Uterus (tissue), 4 donors: Measurements from ENCODE around the gene ZDHHC1. TPM values are rescaled to one million over a fixed set of nuclear protein-coding genes. Genes with fewer than 3 reads are reported as not detected.

ENCODE experiments used
- DNase-seq, 2 donors: peaks; one replicate each; pipeline ENCODE4 v3.0.0-alpha.2; 2019 to 2020
- H3K27ac ChIP-seq, 2 donors: fragments of 200-600 bp; sonication (generic); 1 replicate in 1 of 2; 2 replicates in 1 of 2; pipeline ENCODE4 v1.5.1; 2016 to 2018
- H3K27me3 ChIP-seq, 2 donors: fragments of 200-600 bp; sonication (generic); one replicate each; pipeline ENCODE4 v1.5.1; 2018 to 2019; ENCODE audit warnings: control low read depth in 1 of 2
- H3K36me3 ChIP-seq, 2 donors: fragments of 200-600 bp; sonication (generic); one replicate each; pipeline ENCODE4 v1.5.1; 2019; ENCODE audit warnings: control low read depth in 1 of 2
- H3K4me1 ChIP-seq, 2 donors: fragments of 200-600 bp; sonication (generic); one replicate each; pipeline ENCODE4 v1.5.1; 2018 to 2019; ENCODE audit warnings: control low read depth in 1 of 2
- H3K4me3 ChIP-seq, 2 donors: fragments of 200-600 bp; sonication (generic); 1 replicate in 1 of 2; 2 replicates in 1 of 2; pipeline ENCODE4 v1.5.1; 2018 to 2019; ENCODE audit warnings: mild to moderate bottlenecking in 1 of 2
- H3K9me3 ChIP-seq, 2 donors: fragments of 200-600 bp; sonication (generic); one replicate each; pipeline ENCODE4 v1.5.1; 2019; ENCODE audit warnings: control low read depth in 1 of 2
- POLR2A ChIP-seq, 2 donors: fragments of 450-650 bp; IDR thresholded peaks; one replicate each; pipeline ENCODE4 v1.6.1; 2016; ENCODE audit warnings: antibody characterized with exemption in 2 of 2, mild to moderate bottlenecking in 1 of 2, moderate library complexity in 1 of 2
- intact Hi-C: fragments of 100-400 bp; cut with DNase I; formaldehyde crosslinking; loops from one replicate; pipeline ENCODE4 v1.15.1; 2023; ENCODE audit warnings: low total_unique reads
- small RNA-seq: library from RNA; depleted of rRNA; stranded (forward); fragments of <200 nt; gene quantifications from one replicate; pipeline ENCODE3, GENCODE V24; 2016
- total RNA-seq, 4 donors: library from RNA; depleted of rRNA in 3 of 4; stranded (reverse); fragments of >200 nt in 3 of 4; gene quantifications; one replicate each; pipeline versions ENCODE4 v1.1.0 to v1.2.4, GENCODE V29; 2014 to 2023
- donor health status: DM: yes; HTN: yes; CAD: no.

Gene ZDHHC1
- total RNA-seq, 4 donors from 2014 or later, result 14.7 to 30.6 (median 25.6) TPM

DNA sequence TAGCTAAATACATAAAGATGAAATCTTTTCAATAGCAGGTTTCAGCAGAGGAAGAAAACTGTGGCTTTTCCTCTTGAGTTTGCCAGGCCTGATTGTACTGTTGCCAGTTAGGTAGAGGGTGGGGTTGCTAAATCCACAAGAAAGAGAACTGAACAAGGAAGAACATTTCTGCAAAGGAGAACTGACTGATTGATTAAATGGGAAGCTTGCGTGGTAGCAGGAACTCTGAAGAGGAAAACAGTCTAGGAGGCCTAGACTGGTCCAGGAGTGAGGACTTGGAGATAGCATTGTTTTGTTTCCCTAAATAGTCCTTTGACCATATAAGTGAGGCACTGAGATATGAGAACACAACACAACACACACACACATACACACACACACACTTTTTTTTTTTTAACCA is 70.9 kb downstream of the ZDHHC1 start:
- Histone ChIP-seq H3K27ac (no peak overlapping the region), H3K4me3 (no peak overlapping the region), H3K4me1 (no peaks in the 10 kb centered on the region), H3K27me3 (no peaks in the 10 kb centered on the region), H3K9me3 (no peaks in the 10 kb centered on the region), H3K36me3 (no peaks in the 10 kb centered on the region)
- intact Hi-C loops, result no loop called here
- TF ChIP-seq POLR2A (IDR thresholded peaks at IDR 0.05), result no peak
- no peak for DNase-seq

Small RNA genes lying within 50 kb of the gene (small RNA-seq; reads per million reads assigned to genes)
- not detected for gene RNU1-123P

Other genes starting within 250 kb of the ZDHHC1 start
- gene NOL3, start 245.9 kb downstream of the ZDHHC1 start, total RNA-seq, result 10 to 100 TPM in 2 of 4 donors, 1 to 10 TPM in 2; 3.3 to 29.7 (median 17.0) TPM
- gene MATCAP1, start 232.5 kb downstream of the ZDHHC1 start, total RNA-seq, result 10 to 100 TPM; 10.9 to 35.4 (median 20.5) TPM
- 1 to 10 TPM in 3 of 4 donors, under 1 TPM in 1; 0.29 to 5.1 (median 1.8) TPM for gene EXOC3L1, start 226.3 kb downstream of the ZDHHC1 start, total RNA-seq
- gene E2F4, start 224.3 kb downstream of the ZDHHC1 start, total RNA-seq, result 100 to 1,000 TPM in 1 of 4 donors, 10 to 100 TPM in 3; 49.2 to 294 (median 77.1) TPM
- 1 to 10 TPM in 2 of 4 donors, not detected in 2; 1.6 to 5.4 TPM for gene ELMO3, start 217.3 kb downstream of the ZDHHC1 start, total RNA-seq
- 10 to 100 TPM; 10.2 to 57.9 (median 27.3) TPM for gene TMEM208, start 189.3 kb downstream of the ZDHHC1 start, total RNA-seq
- gene FHOD1, start 169.0 kb downstream of the ZDHHC1 start, total RNA-seq, result 10 to 100 TPM in 3 of 4 donors, 1 to 10 TPM in 1; 2.3 to 37.6 (median 11.8) TPM
- gene SLC9A5, start 167.5 kb downstream of the ZDHHC1 start, total RNA-seq, result 1 to 10 TPM in 2 of 4 donors, under 1 TPM in 1, not detected in 1; 0.55 to 1.9 (median 1.3) TPM
- 10 to 100 TPM in 2 of 4 donors, 1 to 10 TPM in 2; 6.8 to 45.3 (median 17.1) TPM for gene PLEKHG4, start 136.9 kb downstream of the ZDHHC1 start, total RNA-seq
- gene KCTD19, start 89.7 kb downstream of the ZDHHC1 start, total RNA-seq, result 1 to 10 TPM in 1 of 4 donors, under 1 TPM in 2, not detected in 1; 0.51 to 1.0 (median 0.55) TPM
- gene LRRC36, start 89.7 kb downstream of the ZDHHC1 start, total RNA-seq, result 1 to 10 TPM in 1 of 4 donors, under 1 TPM in 1, not detected in 2; 0.46 to 2.8 TPM
- 10 to 100 TPM; 13.4 to 26.6 (median 16.2) TPM for gene TPPP3, start 23.0 kb downstream of the ZDHHC1 start, total RNA-seq
- 10 to 100 TPM in 2 of 4 donors, 1 to 10 TPM in 2; 1.2 to 82.1 (median 9.7) TPM for gene HSD11B2, start 14.6 kb upstream of the ZDHHC1 start, total RNA-seq
- gene ATP6V0D1, start 64.7 kb upstream of the ZDHHC1 start, total RNA-seq, result 100 to 1,000 TPM in 2 of 4 donors, 10 to 100 TPM in 2; 67.4 to 243 (median 100) TPM
- gene AGRP, start 67.1 kb upstream of the ZDHHC1 start, total RNA-seq, result not detected
- gene RIPOR1, start 112.4 kb upstream of the ZDHHC1 start, total RNA-seq, result 100 to 1,000 TPM in 1 of 4 donors, 10 to 100 TPM in 3; 48.2 to 137 (median 57.4) TPM
- gene CTCF, start 146.0 kb upstream of the ZDHHC1 start, total RNA-seq, result 10 to 100 TPM; 24.8 to 54.1 (median 43.7) TPM
- 1 to 10 TPM in 1 of 4 donors, under 1 TPM in 2, not detected in 1; 0.41 to 1.2 (median 0.51) TPM for gene CARMIL2, start 228.7 kb upstream of the ZDHHC1 start, total RNA-seq
- 10 to 100 TPM; 17.8 to 33.4 (median 29.8) TPM for gene ACD, start 243.8 kb upstream of the ZDHHC1 start, total RNA-seq
- 10 to 100 TPM in 1 of 4 donors, 1 to 10 TPM in 2, not detected in 1; 1.6 to 32.9 (median 7.9) TPM for gene PARD6A, start 244.5 kb upstream of the ZDHHC1 start, total RNA-seq